Stimulated activated CD4-positive, alpha-beta T cell treated with anti-CD3 and anti-CD28 coated beads, Interleukin-1b, Interleukin-23, amount 100 ng/mL, for 4 hours (primary cell): ENCODE results near the gene ACSBG1.

Experiments used
- DNase-seq, 2 donors: peaks; one replicate each; pipeline ENCODE4 v3.0.0-alpha.2; 2020; ENCODE audit warnings: low read depth in 2 of 2

The ACSBG1 gene

GRCh38 chr15:78130466-78131294 lies 103.7 kb downstream of the ACSBG1 start:
- DNase-seq, result no peak

GRCh38 chr15:78129751-78130287 lies 104.5 kb downstream of the ACSBG1 start:
- no peak for DNase-seq

- DNase-seq, result no peak
These were observed 105.2 kb downstream of the ACSBG1 start for GRCh38 chr15:78129077-78129750.

GRCh38 chr15:78127882-78128281 lies 106.5 kb downstream of the ACSBG1 start:
- DNase-seq, result no peak

- DNase-seq, result no peak
These were observed 109.1 kb downstream of the ACSBG1 start for GRCh38 chr15:78125267-78125666.

GRCh38 chr15:78120523-78120922 lies 113.8 kb downstream of the ACSBG1 start:
- DNase-seq, result no peak
